ENCODE data around the gene DLGAP4. TPM values are rescaled to one million over a fixed set of nuclear protein-coding genes. Genes with fewer than 3 reads are reported as not detected.

The DLGAP4 gene
- total and polyA plus RNA-seq, 2 of the 8 experiments (the other 6 are each of a cell fraction or from before 2014, with no cell fraction given) = 41.2 to 57.2 TPM

- no peaks in the 10 kb centered on the region for H3K4me1 ChIP-seq (replicated peaks in 1 of 4; ENCODE audit: control insufficient read depth in 3 of 4, insufficient read depth in 4 of 4, low read length in 3 of 4)
- no peaks in the 10 kb centered on the region for H3K23me2 ChIP-seq (ENCODE audit: low read depth, low read length)
- H2AK5ac ChIP-seq (ENCODE audit: low read depth, low read length) = no peak overlapping the region
- no peak overlapping the region for H3K23ac ChIP-seq (ENCODE audit: insufficient read length)
- H3K79me2 ChIP-seq (ENCODE audit: control insufficient read depth in 1 of 2, insufficient read depth in 2 of 2, low read length in 2 of 2) = peaks cover 0 to 13% of the 10 kb centered on the region in 2 experiments; a peak in 1 of 4 replicates
- TF ChIP-seq TAF7 (optimal IDR thresholded peaks at IDR 0.05; ENCODE audit: borderline replicate concordance, low read depth, low read length) = no peak
- peak in 1 of 2 experiments; percentile 35; a peak in 1 of 3 replicates for TF ChIP-seq POLR2A (IDR thresholded peaks at IDR 0.05; ENCODE audit: control extremely low read depth in 1 of 2, low read depth in 2 of 2, low read length in 2 of 2)
- H4K20me1 ChIP-seq (replicated peaks in 1 of 2; ENCODE audit: control insufficient read depth in 1 of 2, insufficient read depth in 2 of 2, low read length in 2 of 2) = peaks cover 2 to 14% of the 10 kb centered on the region in 2 experiments
- peaks cover 2% of the 10 kb centered on the region; the same call in 1 of the 2 replicates for H3K79me1 ChIP-seq (ENCODE audit: low read depth, low read length)
- ChIA-PET CTCF (ENCODE audit: partially characterized antibody) (interaction anchor here (0.9 to 3.6 kb wide), 11 partner anchors 8 to 105 kb away, joined by 3 to 19 read pairs (median 6); partner anchors contain the start of genes MYL9 and RAB5IF), POLR2A (ENCODE audit: partially characterized antibody) (interaction anchor here (0.7 to 3.8 kb wide), 9 partner anchors 9 to 55 kb away, joined by 3 to 13 read pairs (median 4); partner anchors contain the start of genes MYL9 and RAB5IF)
- H2BK120ac ChIP-seq (replicated peaks; ENCODE audit: low read depth, low read length) = no peak overlapping the region
- H4K5ac ChIP-seq (ENCODE audit: insufficient read length, low read depth, low read length) = no peak overlapping the region
- H3K56ac ChIP-seq (replicated peaks; ENCODE audit: insufficient read length, low read depth, low read length) = no peak overlapping the region
- no peak overlapping the region for H4K91ac ChIP-seq (replicated peaks; ENCODE audit: insufficient read length, low read length)
- H3K27ac ChIP-seq (ENCODE audit: low read depth, low read length) = no peak overlapping the region; the same call in 1 of the 2 replicates
- no peak overlapping the region for H3K4me2 ChIP-seq (ENCODE audit: insufficient read depth in 1 of 2, low read depth in 2 of 2, low read length in 2 of 2)
- H3K14ac ChIP-seq (ENCODE audit: insufficient read length) = no peak overlapping the region
- no peak overlapping the region; the same call in 1 of the 2 replicates for H3K18ac ChIP-seq (ENCODE audit: extremely low read depth, low read length)
- H3K9me3 ChIP-seq (ENCODE audit: insufficient read depth in 2 of 2, low read depth in 1 of 2, low read length in 1 of 2) = no peaks in the 10 kb centered on the region
- no peak overlapping the region for H3K9ac ChIP-seq (replicated peaks in 1 of 4; ENCODE audit: extremely low read depth in 1 of 4, low read depth in 3 of 4, low read length in 3 of 4)
- no peak overlapping the region; the same call in 1 of the 2 replicates for H2BK15ac ChIP-seq (ENCODE audit: low read length)
- no peak overlapping the region for H3K4me3 ChIP-seq (ENCODE audit: extremely low read depth in 1 of 4, insufficient read depth in 2 of 4, low read depth in 3 of 4, low read length in 4 of 4)
- no peak overlapping the region; the same call in 1 of the 2 replicates for H2BK5ac ChIP-seq (ENCODE audit: low read depth, low read length)
- H4K8ac ChIP-seq (ENCODE audit: extremely low read depth, insufficient read depth, low read length) = peak overlapping the region; percentile 22
- no peaks in the 10 kb centered on the region for H3K27me3 ChIP-seq (replicated peaks in 1 of 4; ENCODE audit: control insufficient read depth in 3 of 4, extremely low read depth in 1 of 4, insufficient read depth in 3 of 4, low read length in 3 of 4)
- no peak overlapping the region for H2BK20ac ChIP-seq (ENCODE audit: low read length)
- DNase-seq (ENCODE audit: low read depth in 1 of 2, low spot score in 2 of 2) (no peak), FAIRE-seq (no peak)
- 88% methylated on average over 16 of the region's 16 CpGs; no CpG with 5 or more reads in 1 of the 2 experiments for WGBS, 2 experiments (ENCODE audit: extremely low coverage in 1 of 2, insufficient coverage in 1 of 2, insufficient read length in 1 of 2, insufficient replicate concordance in 2 of 2, low coverage in 1 of 2, low lambda C conversion rate in 2 of 2, missing lambda C conversion rate in 1 of 2)
- no peak overlapping the region for H3K4ac ChIP-seq (replicated peaks; ENCODE audit: insufficient read length, low read depth, low read length)
- H3K36me3 ChIP-seq (ENCODE audit: control insufficient read depth in 2 of 4, insufficient read depth in 4 of 4, low read length in 3 of 4) = peaks cover 0 to 2% (median 0%) of the 10 kb centered on the region in 4 experiments; a peak in 3 of 8 replicates
- no peak overlapping the region for H2BK12ac ChIP-seq (ENCODE audit: low read depth, low read length)
- H2AFZ ChIP-seq (ENCODE audit: low read length) = no peak overlapping the region
Measured at GRCh38 chr20:36549942-36550789, 244.0 kb downstream of the DLGAP4 start.

All from H1 (cell line).